Measurements from ENCODE around the gene MTRF1. TPM values are rescaled to one million over a fixed set of nuclear protein-coding genes. Genes with fewer than 3 reads are reported as not detected.

The MTRF1 gene
- total and polyA plus RNA-seq, 10 donors: 10.6 to 17.8 (median 16.1) TPM

DNA sequence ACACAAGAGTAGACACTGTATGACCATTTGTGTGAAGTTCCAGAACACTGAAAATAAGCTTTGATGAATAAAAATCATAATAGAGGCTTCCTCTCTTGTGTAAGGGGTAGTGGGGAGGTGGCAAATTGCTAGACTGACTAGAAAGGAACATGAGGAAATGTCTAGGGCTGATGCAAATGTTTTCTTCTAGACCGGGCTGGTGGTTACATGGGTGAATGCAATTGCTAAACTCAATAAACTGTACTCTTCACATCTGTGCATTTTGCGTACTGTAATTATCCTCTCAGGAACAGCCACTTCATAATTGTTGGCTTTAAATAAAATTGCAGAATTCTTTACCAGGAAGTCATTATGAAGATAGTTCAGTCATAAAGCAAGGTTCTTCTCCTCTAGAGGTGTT is 63.9 kb downstream of the MTRF1 start:
- no peaks in the 10 kb centered on the region for H3K9me3 ChIP-seq
- 33 to 58% (median 43%) methylated on average over 2 of the region's 2 CpGs for WGBS, 5 donors
- intact Hi-C loops (cut with DNase I; ENCODE audit: low total_unique reads): no loop called here
- no peaks in the 10 kb centered on the region for H3K27me3 ChIP-seq (replicated peaks in 1 of 7)
- peak overlapping the region in 7 of 8 donors; percentile 6 to 77 (median 70) for H3K27ac ChIP-seq
- TF ChIP-seq, protein P1, sequence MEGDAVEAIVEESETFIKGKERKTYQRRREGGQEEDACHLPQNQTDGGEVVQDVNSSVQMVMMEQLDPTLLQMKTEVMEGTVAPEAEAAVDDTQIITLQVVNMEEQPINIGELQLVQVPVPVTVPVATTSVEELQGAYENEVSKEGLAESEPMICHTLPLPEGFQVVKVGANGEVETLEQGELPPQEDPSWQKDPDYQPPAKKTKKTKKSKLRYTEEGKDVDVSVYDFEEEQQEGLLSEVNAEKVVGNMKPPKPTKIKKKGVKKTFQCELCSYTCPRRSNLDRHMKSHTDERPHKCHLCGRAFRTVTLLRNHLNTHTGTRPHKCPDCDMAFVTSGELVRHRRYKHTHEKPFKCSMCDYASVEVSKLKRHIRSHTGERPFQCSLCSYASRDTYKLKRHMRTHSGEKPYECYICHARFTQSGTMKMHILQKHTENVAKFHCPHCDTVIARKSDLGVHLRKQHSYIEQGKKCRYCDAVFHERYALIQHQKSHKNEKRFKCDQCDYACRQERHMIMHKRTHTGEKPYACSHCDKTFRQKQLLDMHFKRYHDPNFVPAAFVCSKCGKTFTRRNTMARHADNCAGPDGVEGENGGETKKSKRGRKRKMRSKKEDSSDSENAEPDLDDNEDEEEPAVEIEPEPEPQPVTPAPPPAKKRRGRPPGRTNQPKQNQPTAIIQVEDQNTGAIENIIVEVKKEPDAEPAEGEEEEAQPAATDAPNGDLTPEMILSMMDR (IDR thresholded peaks at IDR 0.05 in 8 of 11, conservative IDR thresholded peaks at IDR 0.05 in 3 of 11): no peak
- TF ChIP-seq POLR2A (IDR thresholded peaks at IDR 0.05): no peak
- no peak for TF ChIP-seq POLR2AphosphoS5 (IDR thresholded peaks at IDR 0.05)
- H3K4me1 ChIP-seq: peaks cover 0 to 37% (median 16%) of the 10 kb centered on the region in 6 donors
- H3K36me3 ChIP-seq: no peaks in the 10 kb centered on the region
- H3K4me3 ChIP-seq: peak overlapping the region in 1 of 8 donors; percentile 19
- DNase-seq: no peak

GRCh38 chr13:41199079-41199478 is 64.3 kb downstream of the MTRF1 start:
- peak overlapping the region in 1 of 8 donors; percentile 19 for H3K4me3 ChIP-seq
- H3K4me1 ChIP-seq: peaks cover 0 to 38% (median 16%) of the 10 kb centered on the region in 6 donors
- H3K27me3 ChIP-seq (replicated peaks in 1 of 7): no peaks in the 10 kb centered on the region
- 40 to 53% (median 41%) methylated on average over 5 of the region's 5 CpGs for WGBS, 5 donors
- H3K36me3 ChIP-seq: no peaks in the 10 kb centered on the region
- DNase-seq: no peak
- H3K27ac ChIP-seq: peak overlapping the region in 7 of 8 donors; percentile 6 to 77 (median 70)
- intact Hi-C loops (cut with DNase I; ENCODE audit: low total_unique reads): no loop called here
- TF ChIP-seq, protein P1 (IDR thresholded peaks at IDR 0.05 in 8 of 11, conservative IDR thresholded peaks at IDR 0.05 in 3 of 11): no peak
- no peak for TF ChIP-seq POLR2A (IDR thresholded peaks at IDR 0.05)
- no peak for TF ChIP-seq POLR2AphosphoS5 (IDR thresholded peaks at IDR 0.05)
- H3K9me3 ChIP-seq: no peaks in the 10 kb centered on the region

GRCh38 chr13:41196620-41197019 is 66.8 kb downstream of the MTRF1 start:
- WGBS, 5 donors: 74 to 80% (median 79%) methylated on average over 2 of the region's 2 CpGs
- Histone ChIP-seq H3K27me3 (replicated peaks in 1 of 7) (no peaks in the 10 kb centered on the region), H3K4me3 (no peak overlapping the region), H3K27ac (peak overlapping the region in 1 of 8 donors; percentile 9), H3K4me1 (peaks cover 5 to 61% (median 37%) of the 10 kb centered on the region in 6 donors), H3K9me3 (no peaks in the 10 kb centered on the region), H3K36me3 (no peaks in the 10 kb centered on the region)
- intact Hi-C loops (cut with DNase I; ENCODE audit: low total_unique reads): no loop called here
- no peak for TF ChIP-seq POLR2AphosphoS5 (IDR thresholded peaks at IDR 0.05)
- TF ChIP-seq, protein P1 (IDR thresholded peaks at IDR 0.05 in 8 of 11, conservative IDR thresholded peaks at IDR 0.05 in 3 of 11): no peak
- TF ChIP-seq POLR2A (IDR thresholded peaks at IDR 0.05): no peak
- DNase-seq: no peak

GRCh38 chr13:41196011-41196410 is 67.4 kb downstream of the MTRF1 start:
- no peak for TF ChIP-seq POLR2A (IDR thresholded peaks at IDR 0.05)
- TF ChIP-seq POLR2AphosphoS5 (IDR thresholded peaks at IDR 0.05): no peak
- TF ChIP-seq, protein P1 (IDR thresholded peaks at IDR 0.05 in 8 of 11, conservative IDR thresholded peaks at IDR 0.05 in 3 of 11): no peak
- intact Hi-C loops (cut with DNase I; ENCODE audit: low total_unique reads): no loop called here

More at GRCh38 chr13:41196011-41196410, 67.4 kb downstream of the MTRF1 start:
- Histone ChIP-seq H3K4me1 (peaks cover 5 to 67% (median 37%) of the 10 kb centered on the region in 6 donors), H3K27me3 (replicated peaks in 1 of 7) (no peaks in the 10 kb centered on the region), H3K4me3 (no peak overlapping the region), H3K27ac (peak overlapping the region in 1 of 8 donors; percentile 9), H3K36me3 (no peaks in the 10 kb centered on the region), H3K9me3 (no peaks in the 10 kb centered on the region)
- no peak for DNase-seq

Data from spleen (tissue), 11 donors.